Activated T-cell treated with anti-CD3 and anti-CD28 coated beads, Interleukin-2, amount 50 U/mL, for 48 hours (primary cell): Measurements from ENCODE around the gene DNM1.
"Not testable (repeated sequence)": the region's sequence is repeated elsewhere in the genome, so short reads cannot be mapped to it uniquely, and the experiment has no call there.

Experiments
- DNase-seq, 2 experiments: peaks; one replicate each; pipeline ENCODE4 v3.0.0-alpha.2; 2020

Gene DNM1

DNA sequence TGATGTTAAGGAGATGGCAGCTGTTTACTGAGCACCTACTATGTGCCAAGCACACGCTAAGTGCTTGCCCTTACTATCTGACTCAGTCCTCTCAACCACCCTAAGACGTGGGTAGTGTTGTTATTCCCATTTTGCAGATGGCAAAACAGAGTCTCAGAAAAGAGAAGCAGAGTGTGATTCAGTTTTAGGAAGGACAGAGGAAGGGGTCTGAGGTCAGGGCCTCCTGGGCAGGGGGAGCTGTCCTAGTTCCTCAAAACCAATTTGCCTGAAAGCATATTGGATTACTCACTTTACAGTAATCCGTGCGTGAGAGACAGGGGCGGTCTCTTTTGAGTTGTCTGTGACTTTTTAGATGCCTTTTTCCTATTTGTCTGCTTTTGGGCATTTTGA is 23.2 kb downstream of the DNM1 start:
- no peak for DNase-seq

DNA sequence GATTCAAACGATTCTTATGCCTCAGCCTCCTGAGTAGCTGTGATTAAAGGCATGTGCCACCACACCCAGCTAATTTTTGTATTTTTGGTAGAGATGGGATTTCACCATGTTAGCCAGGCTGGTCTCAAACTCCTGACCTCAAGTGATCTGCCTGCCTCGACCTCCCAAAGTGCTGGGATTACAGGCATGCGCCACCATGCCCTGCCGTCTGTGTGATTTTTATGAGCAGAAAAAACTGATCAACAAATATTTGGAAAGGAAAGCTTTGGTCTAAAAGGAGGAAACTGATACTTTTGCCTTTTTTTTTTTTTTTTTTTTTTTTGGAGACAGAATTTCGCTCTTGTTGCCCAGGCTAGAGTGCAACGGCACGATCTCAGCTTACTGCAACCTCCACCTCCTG is 27.7 kb downstream of the DNM1 start:
- DNase-seq: not testable (repeated sequence)

DNA sequence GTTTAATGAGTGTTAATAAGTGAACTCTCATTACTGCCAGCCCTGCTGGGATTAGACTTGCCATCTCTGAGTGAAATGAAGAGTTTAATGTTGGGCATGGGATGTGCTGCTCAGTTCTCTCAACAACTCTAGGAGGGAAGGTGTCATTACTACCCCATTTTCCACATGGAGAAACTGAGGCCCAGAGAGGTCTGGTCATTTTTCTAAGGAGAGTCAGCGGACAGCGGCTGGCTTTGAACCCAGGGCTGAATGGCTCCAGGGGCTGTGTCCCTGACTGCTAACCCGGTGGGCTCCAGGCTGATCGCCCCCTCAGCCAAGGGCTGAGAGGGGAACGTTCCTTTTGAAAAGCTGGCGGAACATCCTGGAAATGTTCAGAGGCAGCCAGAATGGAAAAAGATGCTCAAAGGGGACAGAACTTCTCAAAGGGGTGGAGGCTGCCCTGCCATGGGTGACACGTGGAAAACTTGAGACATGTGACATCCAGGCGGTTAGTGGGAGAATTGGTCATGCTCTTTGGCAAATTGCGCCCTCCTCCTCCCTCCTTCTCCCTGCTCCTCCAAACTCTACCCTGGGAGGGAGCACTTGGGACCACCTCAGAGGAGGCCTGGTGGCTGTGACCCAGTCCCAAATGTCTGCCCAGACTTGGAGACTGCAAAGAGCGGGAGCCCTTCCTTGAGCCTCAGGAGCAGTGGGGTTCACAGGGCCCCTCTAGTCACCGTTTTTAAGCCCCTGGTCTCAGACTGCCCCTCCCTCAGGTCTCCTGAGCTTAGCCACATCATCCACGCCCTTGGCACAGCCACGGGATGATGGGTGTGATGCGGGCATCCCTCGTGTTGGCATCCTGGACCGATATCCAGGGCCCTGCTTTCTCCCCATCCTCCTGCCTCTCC is 28.7 kb downstream of the DNM1 start:
- peak in 1 of 2 experiments; percentile 33 for DNase-seq

DNA sequence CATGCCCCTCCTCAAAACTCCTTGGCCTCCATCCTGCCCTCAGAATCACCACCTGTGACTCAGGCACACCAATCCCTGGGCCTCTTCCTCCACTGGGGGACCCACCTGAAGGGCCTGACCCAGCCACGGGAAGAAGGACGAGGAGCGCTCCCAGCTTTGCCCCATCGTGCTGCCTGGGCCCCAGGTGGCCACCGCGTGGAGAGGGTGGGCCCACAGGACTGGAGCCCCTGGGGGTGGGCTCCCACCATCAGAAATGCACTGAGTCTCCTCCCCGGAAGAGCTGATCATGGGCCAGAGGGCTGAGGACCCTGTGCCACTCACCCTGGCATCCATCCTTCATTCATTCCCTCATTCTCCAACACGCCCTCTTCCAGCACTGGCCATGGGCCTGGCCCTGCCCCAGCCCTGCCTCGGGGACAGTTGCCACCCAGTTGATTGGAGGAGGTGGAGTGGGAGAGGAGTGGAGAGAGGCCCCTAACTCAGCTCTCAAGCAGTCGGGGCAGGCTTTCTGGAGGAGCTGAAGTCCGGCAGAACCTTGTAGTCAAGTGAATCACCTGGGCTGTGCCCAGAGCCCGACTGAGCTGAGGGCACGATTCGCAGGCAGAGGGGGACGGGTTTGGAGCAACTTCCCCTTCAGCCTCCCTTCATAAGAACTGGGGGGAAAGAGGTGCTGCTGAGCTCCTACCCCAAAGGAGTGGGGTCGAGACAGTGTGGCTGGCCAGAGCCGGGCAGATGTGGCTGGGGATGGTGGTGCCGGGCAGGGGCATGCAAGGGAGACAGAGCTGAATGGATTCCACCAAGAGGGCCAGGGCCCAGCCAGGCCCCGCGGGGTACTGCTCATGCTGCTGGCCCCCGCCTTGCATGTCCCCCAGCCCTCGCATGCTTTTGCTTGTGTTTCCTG is 29.6 kb downstream of the DNM1 start:
- DNase-seq: no peak

DNA sequence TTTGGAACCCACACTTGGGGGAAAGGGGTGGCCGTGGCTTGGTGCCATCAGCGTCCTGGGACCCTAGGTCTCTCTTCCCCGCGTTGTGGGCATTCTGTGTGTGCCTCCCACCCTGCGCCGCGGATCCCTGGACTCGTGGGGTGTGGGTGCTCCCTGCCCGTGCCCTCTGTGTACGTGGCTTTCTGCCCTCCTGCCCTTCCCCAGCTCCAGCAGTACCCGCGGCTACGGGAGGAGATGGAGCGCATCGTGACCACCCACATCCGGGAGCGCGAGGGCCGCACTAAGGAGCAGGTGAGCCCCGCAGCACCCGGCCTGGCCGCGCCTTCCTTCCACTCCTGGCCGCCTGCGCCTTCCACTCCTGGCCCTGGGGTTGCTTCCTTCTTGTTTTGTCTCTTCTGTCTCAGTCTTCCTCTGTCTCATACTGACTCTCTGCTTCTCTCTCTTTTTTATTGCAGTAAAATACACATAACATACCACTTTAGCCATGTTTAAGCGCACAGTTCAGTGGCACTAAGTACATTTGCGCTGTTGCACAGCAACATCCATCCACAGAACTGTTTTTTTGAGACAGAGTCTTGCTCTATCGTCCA is 30.7 kb downstream of the DNM1 start:
- no peak for DNase-seq

DNA sequence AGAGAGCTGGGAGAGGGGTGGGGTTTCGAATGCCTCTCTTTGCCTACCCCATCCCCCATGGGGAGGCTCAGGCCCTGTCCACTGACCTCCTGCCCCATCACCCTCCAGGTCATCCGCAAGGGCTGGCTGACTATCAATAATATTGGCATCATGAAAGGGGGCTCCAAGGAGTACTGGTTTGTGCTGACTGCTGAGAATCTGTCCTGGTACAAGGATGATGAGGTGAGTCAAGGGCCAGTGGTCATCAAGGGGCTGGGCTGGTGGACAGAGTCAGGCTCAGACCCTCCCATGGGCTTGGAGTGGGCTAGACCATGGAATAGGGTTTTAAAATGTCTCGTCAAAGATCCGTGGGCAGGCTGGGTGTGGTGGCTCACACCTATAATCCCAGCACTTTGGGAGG is 38.9 kb downstream of the DNM1 start:
- no peak for DNase-seq

DNA sequence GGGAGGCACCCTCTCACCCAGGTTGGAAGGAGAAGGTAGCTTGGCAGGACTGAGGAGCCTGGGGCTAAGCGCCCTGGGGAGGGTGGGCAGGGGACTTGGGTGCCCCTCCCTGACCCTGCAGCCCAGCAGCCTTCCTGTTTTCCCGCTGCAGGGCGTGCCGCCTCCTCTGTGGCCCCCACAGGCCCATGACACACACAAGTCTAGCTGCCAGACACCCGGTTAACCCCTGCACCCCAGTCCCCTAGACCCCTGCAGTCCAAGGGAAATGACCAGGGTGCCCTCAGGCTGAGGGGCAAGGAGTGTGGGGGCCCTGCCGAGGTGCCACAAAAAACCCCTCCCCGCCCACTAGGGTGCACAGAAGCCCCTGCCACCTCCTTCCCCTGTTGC is 39.6 kb downstream of the DNM1 start:
- no peak for DNase-seq

DNA sequence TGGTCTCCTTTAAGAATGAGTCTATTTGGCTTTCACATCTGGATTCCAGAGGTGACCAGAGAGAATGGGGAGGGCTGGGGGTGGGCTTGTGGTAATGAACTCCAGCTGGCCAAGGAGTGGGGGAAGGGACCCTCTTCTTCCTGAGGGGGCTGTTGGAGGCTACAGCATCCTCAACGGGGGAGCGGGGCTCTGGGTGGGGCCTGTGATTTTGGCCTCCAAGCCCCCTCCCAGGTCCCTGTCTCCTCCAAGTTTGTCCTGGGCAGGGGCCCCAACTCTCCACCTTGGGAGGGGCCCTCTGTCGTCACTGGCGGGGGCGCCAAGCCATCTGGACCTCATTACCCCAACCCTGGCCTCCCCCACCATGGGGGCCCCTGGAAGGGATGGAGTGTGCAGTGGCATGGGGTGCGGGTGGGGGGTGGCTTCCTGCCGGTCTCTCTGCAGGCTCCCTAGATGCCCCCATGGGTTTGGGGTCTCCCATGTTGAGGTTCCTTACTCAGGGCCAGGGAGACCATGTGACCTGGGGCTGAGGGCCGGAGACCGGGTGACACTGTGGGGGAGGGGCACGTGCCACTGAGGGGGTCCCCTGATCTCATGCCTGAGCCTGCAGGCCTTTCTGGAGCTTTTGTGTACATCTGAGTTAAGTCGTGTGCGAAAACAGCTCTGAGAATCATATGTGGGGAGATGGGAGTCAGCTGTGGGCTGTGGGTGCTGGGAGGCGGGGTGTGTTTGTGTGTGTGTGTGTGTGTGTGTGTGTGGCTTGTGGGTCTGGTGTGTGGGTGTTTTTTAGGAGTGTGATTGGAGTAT is 40.2 kb downstream of the DNM1 start:
- DNase-seq: no peak

DNA sequence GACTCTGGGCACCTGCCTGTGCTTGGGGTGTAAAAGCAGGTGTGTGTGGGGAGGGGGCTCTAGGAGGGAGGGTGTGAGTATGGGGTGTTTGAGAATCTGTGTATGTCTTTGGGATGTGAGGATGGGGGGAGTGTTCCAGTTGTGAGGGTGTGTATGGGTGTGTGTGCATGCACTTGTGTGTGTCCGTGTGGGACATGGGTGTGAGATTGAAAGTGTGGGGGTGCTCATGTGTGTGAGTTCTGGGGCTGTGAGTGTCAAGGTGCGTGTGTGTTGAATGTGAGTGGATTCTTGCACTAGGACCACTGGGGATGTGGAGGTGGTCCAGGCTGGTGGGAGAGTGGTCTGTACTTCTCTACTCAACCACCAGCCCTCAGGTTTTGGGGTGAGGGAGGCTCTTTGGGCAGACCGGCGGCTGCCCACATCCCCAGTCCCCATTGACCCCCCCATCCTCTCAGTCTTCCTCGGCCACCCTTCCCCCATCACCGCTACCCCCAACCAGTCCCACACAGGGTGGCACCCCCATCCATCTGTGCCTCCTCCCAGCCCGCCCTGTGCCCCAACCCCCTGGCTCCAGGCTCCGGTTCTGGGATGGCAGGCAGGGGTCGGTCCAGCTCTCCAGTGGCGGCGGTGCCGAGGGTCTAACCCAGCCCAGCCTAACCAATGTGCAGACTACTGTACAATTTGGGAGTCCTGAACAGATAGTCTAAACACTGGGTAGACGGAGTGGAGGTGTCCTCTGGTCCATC is 41.1 kb downstream of the DNM1 start:
- no peak for DNase-seq

DNA sequence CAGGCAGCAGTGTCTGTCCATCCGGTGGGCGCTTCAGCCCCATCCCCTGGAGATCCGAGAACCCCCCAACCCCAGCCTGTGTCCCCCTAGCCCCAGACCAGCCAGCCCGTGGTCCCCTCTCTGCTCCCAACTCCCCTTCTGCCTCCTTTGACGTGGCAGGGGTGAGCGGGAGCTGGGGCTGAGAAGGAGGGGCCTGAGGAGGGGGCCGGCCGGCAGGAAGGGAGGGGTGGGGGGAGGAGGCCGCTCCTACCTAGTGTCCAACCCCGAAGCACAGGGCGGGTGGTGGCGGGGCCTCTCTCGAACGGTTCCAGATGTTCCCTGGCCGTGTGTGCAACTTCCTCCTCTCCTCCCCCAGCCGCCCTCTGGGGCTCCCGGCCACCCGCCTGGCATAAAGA is 41.7 kb downstream of the DNM1 start:
- DNase-seq: no peak

DNA sequence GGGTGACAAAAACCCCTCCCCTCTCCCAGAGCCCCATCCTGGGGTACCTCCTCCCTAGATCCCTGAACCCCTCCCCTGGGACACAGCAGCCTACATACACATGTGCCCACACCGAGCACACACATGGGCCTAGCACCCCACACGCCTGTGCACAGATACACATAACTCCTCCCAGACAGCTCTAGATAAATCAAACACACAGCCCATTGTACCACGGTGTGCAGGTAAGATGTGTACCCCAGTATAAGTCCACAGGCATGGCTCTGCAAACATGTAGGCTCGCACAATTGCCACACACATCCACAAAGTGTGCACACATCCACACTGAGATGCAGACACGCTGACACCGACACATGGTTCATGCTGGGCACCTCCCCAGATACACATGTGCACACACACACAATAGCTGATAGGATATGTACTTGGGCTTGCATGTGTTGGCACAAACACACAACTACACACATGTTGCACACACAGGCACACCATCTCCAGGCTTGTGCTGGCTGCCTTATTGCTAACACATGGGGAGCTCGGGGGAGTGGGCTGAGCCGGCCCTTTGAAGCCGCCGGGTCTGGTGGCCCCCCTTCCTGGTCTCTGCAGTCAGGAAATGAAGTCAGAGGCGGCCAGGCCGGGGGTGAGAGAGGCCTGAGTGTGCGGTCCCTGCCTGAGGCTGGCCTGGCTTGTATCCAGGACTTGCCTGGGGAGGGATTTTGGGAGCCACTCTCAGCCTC is 42.4 kb downstream of the DNM1 start:
- no peak for DNase-seq

DNA sequence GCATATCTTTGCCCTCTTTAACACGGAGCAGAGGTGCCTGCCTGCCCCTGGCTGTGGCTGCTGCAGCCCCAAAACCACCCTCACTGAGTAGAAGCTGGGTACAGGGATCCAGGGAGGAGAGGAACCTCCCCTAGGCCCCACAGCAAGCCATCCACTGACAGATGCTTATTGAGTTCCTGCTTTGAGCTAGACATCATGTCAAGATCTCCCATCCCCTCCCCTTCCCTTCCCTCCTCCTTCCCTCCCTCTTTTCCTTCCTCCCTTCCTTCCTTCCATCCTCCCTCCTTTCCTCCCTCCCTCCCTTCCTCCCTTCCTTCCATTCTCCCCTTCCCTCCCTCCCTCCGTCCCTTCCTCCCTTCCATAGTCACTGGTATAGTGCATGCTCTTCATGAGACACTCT is 43.3 kb downstream of the DNM1 start:
- no peak for DNase-seq

DNA sequence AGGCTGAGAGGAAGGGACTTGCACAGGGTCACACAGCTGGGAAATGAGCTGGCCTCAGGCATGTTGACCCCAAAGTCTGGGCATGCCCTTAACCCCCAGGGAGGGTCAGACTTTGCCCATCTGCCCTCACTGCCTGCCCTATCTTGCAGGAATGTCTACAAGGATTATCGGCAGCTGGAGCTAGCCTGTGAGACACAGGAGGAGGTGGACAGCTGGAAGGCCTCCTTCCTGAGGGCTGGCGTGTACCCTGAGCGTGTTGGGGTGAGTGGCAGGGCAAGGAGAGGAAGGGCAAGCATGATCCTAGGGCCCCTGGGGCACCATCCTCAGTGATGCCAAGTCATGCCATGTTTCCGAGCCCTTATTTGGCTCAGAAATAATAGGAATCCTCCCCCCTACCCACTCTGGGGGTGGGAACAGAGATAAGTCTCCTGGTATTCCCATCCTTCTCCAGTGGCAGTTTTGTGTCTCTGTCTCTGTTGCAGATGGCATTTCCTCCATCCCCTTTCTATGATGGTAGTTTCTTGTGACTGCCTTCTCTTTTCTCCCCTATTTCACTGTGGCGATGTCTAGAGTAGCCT is 44.1 kb downstream of the DNM1 start:
- DNase-seq: no peak

DNA sequence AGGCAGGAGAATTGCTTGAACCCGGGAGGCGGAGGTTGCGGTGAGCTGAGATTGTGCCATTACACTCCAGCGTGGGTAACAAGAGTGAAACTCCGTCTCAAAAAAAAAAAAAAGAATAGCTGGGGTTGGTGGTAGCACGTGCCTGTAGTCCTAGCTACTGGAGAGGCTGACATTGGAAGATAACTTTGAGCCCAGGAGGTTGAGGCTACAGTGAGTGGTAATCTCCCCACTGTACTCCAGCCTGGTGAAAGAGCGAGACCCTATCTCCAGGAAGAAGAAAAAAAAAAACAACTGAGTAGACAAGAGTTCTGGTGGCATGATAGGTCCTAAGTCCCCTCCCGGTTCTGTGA is 46.4 kb downstream of the DNM1 start:
- DNase-seq: no peak

DNA sequence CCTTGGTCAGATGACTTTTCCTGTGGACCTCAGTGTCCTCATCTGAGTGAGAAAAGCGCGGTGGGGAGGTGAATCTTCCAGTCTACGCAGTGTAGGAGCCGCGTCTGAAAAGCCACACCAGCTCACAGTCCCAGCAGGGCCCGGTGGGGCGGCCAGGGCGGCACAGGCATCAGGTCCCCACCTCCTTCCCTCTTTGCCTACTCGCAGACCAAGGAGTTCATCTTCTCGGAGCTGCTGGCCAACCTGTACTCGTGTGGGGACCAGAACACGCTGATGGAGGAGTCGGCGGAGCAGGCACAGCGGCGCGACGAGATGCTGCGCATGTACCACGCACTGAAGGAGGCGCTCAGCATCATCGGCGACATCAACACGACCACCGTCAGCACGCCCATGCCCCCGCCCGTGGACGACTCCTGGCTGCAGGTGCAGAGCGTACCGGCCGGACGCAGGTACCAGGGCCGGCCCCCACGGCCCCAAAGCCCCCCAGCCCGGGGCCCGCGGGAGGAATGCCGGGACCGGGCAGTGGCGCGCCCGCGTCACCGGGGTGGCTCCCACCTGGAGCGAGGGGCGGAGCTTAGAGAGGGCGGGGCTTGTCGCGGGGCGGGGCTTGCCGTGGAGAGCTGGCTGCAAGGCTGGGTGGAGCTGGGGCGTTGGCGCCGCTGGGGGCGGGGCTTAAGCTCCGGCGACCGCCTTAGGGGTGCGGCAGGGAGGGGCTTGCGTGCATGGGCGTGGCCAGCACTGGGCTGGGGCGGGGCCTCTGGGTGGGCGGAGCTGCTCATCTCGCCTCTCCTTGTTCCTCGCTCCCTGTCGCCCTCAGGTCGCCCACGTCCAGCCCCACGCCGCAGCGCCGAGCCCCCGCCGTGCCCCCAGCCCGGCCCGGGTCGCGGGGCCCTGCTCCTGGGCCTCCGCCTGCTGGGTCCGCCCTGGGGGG is 47.0 kb downstream of the DNM1 start:
- DNase-seq: peak; percentile 99 to 100

DNA sequence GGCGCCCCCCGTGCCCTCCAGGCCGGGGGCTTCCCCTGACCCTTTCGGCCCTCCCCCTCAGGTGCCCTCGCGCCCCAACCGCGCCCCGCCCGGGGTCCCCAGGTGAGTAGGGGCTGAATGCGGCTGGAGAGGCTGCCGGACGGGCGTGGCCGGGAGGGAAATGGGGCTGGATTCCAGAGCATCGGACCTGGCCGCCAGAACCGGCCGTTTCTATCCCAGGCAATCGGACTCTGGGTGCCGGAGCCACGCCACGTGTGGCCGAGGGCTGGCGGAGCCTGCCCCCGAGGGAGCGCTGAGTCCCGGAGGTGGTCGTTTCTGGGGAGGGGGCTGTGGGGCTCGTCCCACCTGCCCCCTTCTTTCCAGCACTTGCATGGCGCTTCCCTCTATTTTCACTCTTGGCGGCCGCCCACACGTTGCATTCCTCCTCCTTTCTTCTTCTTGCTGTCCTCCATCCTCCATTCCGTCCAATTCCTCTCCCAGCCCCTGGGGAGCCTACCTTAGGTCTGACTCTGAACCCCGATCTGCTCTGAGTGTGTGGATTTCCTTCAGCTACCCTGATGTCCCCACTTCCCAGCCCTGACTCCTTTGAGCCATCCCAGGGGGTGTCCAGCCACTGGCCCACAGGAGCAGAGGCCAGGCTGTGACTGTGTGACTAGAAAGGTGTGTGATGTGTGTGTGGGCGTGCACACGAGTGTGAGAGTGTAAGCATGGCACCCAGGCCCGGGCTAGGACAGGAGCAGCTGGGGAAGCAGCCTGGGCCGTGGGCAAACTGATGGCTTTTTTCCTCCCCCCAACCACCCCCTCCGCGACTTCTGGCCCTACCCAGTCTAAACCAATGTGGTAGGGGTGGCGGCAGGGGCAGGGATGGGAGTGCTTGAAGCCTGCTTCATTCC is 47.9 kb downstream of the DNM1 start:
- DNase-seq: peak; percentile 32 to 38

DNA sequence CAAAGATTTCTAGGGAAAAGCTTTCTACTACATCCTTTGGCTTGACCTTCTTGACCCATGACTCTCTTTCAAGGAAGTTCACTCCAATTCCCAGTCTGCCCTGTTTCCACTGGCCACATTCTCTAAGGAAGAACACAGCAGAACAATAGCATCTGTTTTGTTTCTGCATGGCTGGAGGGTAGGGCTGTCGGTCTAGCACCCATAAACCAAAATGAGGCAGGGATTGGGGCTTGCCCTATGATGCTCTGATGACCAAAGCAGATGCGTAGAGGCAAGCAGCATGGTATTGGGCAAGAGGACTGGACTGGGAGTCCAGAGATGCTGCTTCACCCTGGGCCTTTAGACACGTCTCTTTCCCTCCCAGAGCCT is 48.5 kb downstream of the DNM1 start:
- DNase-seq: no peak

DNA sequence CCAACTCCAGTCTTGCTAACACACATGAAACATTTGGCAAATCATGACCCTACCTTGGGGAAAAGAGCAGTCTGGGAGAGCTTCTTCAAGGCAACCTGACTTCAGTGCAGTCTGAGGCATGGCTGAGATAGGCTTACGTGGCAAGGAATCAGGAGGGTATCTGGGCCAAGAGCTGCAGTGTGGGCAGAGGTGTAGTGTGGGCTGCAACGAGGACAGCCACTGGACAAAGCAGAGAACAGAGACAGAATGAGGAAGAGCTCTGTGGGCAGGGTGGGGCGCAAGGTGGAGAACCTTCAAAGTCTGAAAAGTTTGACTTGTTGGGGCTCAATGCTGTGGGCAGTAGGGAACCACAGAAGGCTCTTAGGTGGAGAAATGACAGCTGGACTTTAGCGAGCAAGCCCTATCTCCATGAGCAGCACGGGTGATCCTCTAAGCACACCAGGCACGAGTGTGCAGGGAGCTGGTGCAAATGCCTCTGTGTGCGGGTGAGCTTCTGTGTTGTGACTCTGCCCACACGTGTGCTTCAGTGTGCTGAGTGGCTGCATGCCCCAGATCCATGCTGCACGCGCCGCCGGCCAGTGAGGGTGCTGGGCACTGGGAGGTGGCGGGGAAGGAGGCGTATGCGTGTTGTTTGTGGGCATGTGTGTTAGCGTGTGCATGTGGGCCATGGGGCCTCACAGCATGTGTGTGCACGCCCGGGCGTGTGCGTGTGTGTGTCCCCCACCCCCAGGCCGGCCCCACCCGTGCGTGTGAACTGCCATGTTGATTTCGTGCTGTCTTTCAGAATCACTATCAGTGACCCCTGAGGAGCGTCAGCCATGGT is 49.3 kb downstream of the DNM1 start:
- no peak for DNase-seq
